Measurements from ENCODE around the gene ZDHHC3.

DNA sequence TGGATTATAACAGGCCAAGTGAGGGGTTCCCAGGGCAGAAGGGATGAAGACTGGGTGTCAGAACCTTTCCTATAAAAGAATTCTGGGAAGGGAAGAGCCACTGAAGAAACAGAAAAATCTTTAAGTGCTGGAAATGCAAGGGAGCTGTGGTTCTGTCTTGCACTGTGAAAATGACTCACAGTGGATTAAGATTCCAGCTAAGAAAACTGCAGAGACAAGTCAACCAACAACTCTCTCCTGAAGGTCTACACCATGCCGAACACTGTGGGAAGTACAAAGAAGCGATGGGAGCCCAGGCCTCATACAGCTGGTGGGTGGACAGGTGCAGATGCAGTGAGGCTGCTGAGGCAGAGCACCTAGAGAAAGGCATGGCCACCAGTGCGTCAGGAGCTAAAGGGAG, 27.7 kb downstream of the ZDHHC3 start:
- TF ChIP-seq, protein P1, sequence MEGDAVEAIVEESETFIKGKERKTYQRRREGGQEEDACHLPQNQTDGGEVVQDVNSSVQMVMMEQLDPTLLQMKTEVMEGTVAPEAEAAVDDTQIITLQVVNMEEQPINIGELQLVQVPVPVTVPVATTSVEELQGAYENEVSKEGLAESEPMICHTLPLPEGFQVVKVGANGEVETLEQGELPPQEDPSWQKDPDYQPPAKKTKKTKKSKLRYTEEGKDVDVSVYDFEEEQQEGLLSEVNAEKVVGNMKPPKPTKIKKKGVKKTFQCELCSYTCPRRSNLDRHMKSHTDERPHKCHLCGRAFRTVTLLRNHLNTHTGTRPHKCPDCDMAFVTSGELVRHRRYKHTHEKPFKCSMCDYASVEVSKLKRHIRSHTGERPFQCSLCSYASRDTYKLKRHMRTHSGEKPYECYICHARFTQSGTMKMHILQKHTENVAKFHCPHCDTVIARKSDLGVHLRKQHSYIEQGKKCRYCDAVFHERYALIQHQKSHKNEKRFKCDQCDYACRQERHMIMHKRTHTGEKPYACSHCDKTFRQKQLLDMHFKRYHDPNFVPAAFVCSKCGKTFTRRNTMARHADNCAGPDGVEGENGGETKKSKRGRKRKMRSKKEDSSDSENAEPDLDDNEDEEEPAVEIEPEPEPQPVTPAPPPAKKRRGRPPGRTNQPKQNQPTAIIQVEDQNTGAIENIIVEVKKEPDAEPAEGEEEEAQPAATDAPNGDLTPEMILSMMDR (IDR thresholded peaks at IDR 0.05) = no peak
- TF ChIP-seq POLR2AphosphoS5 (IDR thresholded peaks at IDR 0.05) = no peak

All from breast epithelium (tissue), 3 donors.